Colonic mucosa (tissue), 4 donors: ENCODE results near the gene CPVL. TPM values are rescaled to one million over a fixed set of nuclear protein-coding genes. Genes with fewer than 3 reads are reported as not detected.

Experiments used
- DNase-seq: peaks from one replicate; pipeline ENCODE4 v3.0.0-alpha.2; 2020
- H3K27ac ChIP-seq: fragments of 200-600 bp; one replicate; pipeline ENCODE4 v1.8.0; 2021
- H3K27me3 ChIP-seq: fragments of 200-600 bp; one replicate; pipeline ENCODE4 v1.8.0; 2021
- H3K36me3 ChIP-seq: fragments of 200-600 bp; one replicate; pipeline ENCODE4 v1.8.0; 2021
- H3K4me1 ChIP-seq: fragments of 200-600 bp; one replicate; pipeline ENCODE4 v1.8.0; 2021; ENCODE audit warnings: mild to moderate bottlenecking
- H3K4me3 ChIP-seq: fragments of 200-600 bp; one replicate; pipeline ENCODE4 v1.8.0; 2021
- H3K9ac ChIP-seq, 2 donors: one replicate each; pipeline ENCODE4 v1.7.0; 2013; ENCODE audit warnings: control low read depth in 2 of 2, low read depth in 2 of 2, low read length in 2 of 2
- H3K9me3 ChIP-seq: fragments of 200-600 bp; one replicate; pipeline ENCODE4 v1.8.0; 2021
- intact Hi-C: fragments of 100-400 bp; cut with DNase I; formaldehyde crosslinking; loops from one replicate; pipeline ENCODE4 v1.14.1; 2022
- total RNA-seq, 2 donors: library from RNA; stranded (reverse); fragmentation: NEBNext Ultra II Directional in 1 of 2; extraction: Animal tissue kit (Norgen Biotek cat#: 25700) in 1 of 2; gene quantifications; one replicate each; pipeline ENCODE4 v1.2.1, GENCODE V29; 2021
- TF ChIP-seq, protein P1 (sequence below): fragments of 200-600 bp; IDR thresholded peaks from one replicate; pipeline ENCODE4 v1.8.0; 2022; ENCODE audit warnings: antibody characterized with exemption, mild to moderate bottlenecking
- donor health status: healthy.
- donor health status: DM: no; HTN: no; CAD: no.
- donor health status: DM: no; HTN: no; CAD: no.

Gene CPVL
- total RNA-seq, 2 donors from 2014 or later: 4.9 to 17.0 TPM

DNA sequence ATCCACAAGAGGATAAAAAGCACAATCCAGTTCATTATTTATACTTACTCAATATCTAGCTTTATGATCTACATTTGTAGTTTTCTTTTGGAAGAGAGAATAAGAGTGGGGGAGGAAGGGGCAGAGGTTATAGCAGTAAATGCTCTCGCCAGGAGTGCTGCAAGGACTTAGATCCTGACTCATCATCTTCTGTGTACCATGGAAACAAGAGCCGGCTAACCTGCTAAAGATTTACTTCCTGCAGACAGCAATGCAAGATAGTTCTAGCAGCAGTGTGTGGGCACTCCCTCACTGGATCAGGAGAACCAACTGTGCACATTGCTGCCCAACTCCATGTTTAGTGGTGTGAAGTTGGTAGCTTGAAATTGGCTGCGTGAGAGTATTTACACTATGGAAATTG is 140.5 kb downstream of the CPVL start:
- intact Hi-C loops: no loop called here
- Histone ChIP-seq H3K27me3 (no peaks in the 10 kb centered on the region), H3K4me3 (no peak overlapping the region), H3K36me3 (no peaks in the 10 kb centered on the region), H3K9me3 (no peaks in the 10 kb centered on the region), H3K27ac (no peak overlapping the region), H3K9ac (no peak overlapping the region), H3K4me1 (no peaks in the 10 kb centered on the region)
- TF ChIP-seq, protein P1, sequence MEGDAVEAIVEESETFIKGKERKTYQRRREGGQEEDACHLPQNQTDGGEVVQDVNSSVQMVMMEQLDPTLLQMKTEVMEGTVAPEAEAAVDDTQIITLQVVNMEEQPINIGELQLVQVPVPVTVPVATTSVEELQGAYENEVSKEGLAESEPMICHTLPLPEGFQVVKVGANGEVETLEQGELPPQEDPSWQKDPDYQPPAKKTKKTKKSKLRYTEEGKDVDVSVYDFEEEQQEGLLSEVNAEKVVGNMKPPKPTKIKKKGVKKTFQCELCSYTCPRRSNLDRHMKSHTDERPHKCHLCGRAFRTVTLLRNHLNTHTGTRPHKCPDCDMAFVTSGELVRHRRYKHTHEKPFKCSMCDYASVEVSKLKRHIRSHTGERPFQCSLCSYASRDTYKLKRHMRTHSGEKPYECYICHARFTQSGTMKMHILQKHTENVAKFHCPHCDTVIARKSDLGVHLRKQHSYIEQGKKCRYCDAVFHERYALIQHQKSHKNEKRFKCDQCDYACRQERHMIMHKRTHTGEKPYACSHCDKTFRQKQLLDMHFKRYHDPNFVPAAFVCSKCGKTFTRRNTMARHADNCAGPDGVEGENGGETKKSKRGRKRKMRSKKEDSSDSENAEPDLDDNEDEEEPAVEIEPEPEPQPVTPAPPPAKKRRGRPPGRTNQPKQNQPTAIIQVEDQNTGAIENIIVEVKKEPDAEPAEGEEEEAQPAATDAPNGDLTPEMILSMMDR: no peak
- no peak for DNase-seq

DNA sequence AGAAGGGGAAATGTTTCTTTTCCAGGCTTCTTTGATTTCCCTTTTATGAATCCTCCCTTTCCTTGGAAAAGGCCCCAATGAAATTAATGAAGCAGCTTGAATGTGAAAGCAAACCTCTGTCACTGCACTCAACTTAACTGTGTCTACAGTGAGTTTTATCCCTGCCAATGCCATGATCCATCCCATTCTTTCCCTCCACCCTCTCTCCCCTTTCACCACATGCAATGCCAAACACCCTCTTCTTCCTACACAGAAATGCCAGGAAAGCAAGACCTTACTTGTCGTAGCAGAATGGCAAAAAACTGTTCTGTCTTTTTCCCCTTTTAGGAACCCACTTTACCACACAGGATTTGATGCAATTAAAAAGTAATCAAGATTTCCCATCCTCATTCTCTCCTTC is 140.9 kb downstream of the CPVL start:
- H3K36me3 ChIP-seq: no peaks in the 10 kb centered on the region
- intact Hi-C loops: no loop called here
- TF ChIP-seq, protein P1: no peak

DNA sequence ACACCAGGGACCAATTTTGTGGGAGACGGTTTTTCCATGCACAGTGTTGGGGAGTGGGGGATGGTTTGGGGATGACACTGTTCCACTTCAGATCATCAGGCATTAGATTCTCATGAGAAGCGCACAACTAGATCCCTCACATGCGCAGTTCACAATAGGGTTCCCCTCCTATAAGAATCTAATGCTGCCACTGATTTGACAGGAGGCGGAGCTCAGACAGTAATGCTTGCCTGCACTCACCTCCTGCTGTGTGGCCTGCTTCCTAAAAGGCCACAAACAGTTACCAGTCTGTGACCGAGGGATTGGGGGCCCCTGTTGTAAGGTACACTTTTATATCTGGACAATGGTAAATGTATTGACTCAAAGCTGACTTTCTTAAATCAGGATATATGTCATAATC is 142.6 kb downstream of the CPVL start:
- TF ChIP-seq, protein P1: no peak
- no peaks in the 10 kb centered on the region for H3K9me3 ChIP-seq
- no peak overlapping the region for H3K27ac ChIP-seq
- H3K4me1 ChIP-seq: no peaks in the 10 kb centered on the region
- no peak for DNase-seq
- no peaks in the 10 kb centered on the region for H3K27me3 ChIP-seq
- H3K4me3 ChIP-seq: no peak overlapping the region
- H3K36me3 ChIP-seq: no peaks in the 10 kb centered on the region
- H3K9ac ChIP-seq: no peak overlapping the region
- intact Hi-C loops: no loop called here

More for the DNA sequence above, 140.9 kb downstream of the CPVL start:
- no peaks in the 10 kb centered on the region for H3K27me3 ChIP-seq
- H3K4me3 ChIP-seq: no peak overlapping the region
- no peak overlapping the region for H3K9ac ChIP-seq
- H3K27ac ChIP-seq: no peak overlapping the region
- no peak for DNase-seq
- H3K9me3 ChIP-seq: no peaks in the 10 kb centered on the region
- H3K4me1 ChIP-seq: no peaks in the 10 kb centered on the region

GRCh38 chr7:29000717-29001076 is 145.6 kb downstream of the CPVL start:
- intact Hi-C loops: no loop called here
- H3K9me3 ChIP-seq: no peaks in the 10 kb centered on the region
- H3K4me3 ChIP-seq: no peak overlapping the region
- H3K27me3 ChIP-seq: no peaks in the 10 kb centered on the region
- no peaks in the 10 kb centered on the region for H3K4me1 ChIP-seq
- H3K27ac ChIP-seq: no peak overlapping the region
- no peak overlapping the region for H3K9ac ChIP-seq
- TF ChIP-seq, protein P1: no peak
- H3K36me3 ChIP-seq: no peaks in the 10 kb centered on the region
- DNase-seq: no peak

DNA sequence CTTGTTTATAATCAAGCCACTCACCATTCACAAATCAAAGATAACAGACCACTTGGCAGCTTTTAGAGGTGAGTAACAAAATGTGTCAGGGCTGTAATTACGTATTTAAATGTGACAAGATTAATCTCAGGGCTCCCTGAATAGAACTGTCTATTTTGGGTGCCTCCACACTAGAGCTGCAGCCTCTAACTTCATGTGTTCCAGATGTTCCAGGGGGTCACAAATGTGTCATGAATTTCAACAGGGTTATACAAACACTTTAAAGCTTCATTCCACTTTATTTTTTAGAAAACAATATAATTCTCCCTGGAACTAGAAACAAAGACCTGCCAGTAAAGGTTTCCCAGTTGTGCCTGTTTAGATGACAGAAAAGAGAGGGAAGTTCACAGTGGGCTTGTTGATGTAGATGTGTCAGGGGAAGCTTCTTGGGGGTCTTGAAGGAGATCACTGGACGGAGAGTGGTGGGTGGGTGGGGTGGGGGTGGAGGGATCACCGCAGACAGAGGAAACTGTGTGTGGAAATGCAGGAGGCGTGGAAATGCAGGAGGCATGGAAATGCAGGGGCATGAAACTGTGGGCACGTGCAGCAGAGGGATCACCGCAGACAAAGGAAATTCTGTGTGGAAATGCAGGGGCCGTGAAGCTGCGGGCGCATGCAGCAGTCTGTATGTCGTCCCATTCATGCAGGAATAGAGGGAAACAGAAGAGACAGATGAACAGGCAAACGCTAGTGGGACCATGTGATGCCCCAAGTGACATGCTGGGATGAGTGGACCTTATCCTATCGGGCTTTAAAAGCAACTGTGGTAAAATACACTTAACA is 146.2 kb downstream of the CPVL start:
- Histone ChIP-seq H3K9ac (no peak overlapping the region), H3K4me3 (no peak overlapping the region), H3K9me3 (no peaks in the 10 kb centered on the region), H3K4me1 (no peaks in the 10 kb centered on the region), H3K36me3 (no peaks in the 10 kb centered on the region), H3K27ac (no peak overlapping the region), H3K27me3 (no peaks in the 10 kb centered on the region)
- intact Hi-C loops: no loop called here
- TF ChIP-seq, protein P1: no peak
- DNase-seq: no peak
